Measurements from ENCODE around the gene NDUFA12.

Gene NDUFA12

GRCh38 chr12:95003213-95003920 is at the start of gene NDUFA12 (continued):
- TF ChIP-seq ZNF148 (tag by site-specific recombination; IDR thresholded peaks at IDR 0.05; ENCODE audit: borderline replicate concordance) (no peak), ZNF530 (tag by site-specific recombination; IDR thresholded peaks at IDR 0.05; ENCODE audit: low read depth) (no peak), ELK4 (IDR thresholded peaks at IDR 0.05; ENCODE audit: borderline replicate concordance, low read depth, low read length) (no peak), ZNF132 (tag by site-specific recombination; IDR thresholded peaks at IDR 0.05; ENCODE audit: borderline replicate concordance) (no peak), ZNF280C (tag by site-specific recombination; IDR thresholded peaks at IDR 0.05) (no peak), MYNN (tag by site-specific recombination; IDR thresholded peaks at IDR 0.05; ENCODE audit: borderline replicate concordance) (no peak), ZNF529 (tag by site-specific recombination; IDR thresholded peaks at IDR 0.05; ENCODE audit: insufficient replicate concordance) (no peak), FEZF1 (tag by site-specific recombination; IDR thresholded peaks at IDR 0.05) (no peak), ZFP69B (tag by site-specific recombination; IDR thresholded peaks at IDR 0.05) (no peak), ZNF48 (tag by site-specific recombination; IDR thresholded peaks at IDR 0.05) (no peak), ZNF514 (tag by site-specific recombination; IDR thresholded peaks at IDR 0.05) (no peak), ZBTB6 (tag by site-specific recombination; IDR thresholded peaks at IDR 0.05) (no peak), ZSCAN4 (tag by site-specific recombination; IDR thresholded peaks at IDR 0.05) (no peak), ZNF292 (tag by site-specific recombination; IDR thresholded peaks at IDR 0.05; ENCODE audit: borderline replicate concordance, low read depth) (no peak), ZNF354C (tag by site-specific recombination; IDR thresholded peaks at IDR 0.05; ENCODE audit: borderline replicate concordance, low read depth) (no peak), MEIS1 (CRISPR knock-in tag; IDR thresholded peaks at IDR 0.05; ENCODE audit: borderline replicate concordance) (no peak), ZNF221 (tag by site-specific recombination; IDR thresholded peaks at IDR 0.05; ENCODE audit: borderline replicate concordance) (no peak), ZNF510 (tag by site-specific recombination; IDR thresholded peaks at IDR 0.05; ENCODE audit: insufficient replicate concordance) (no peak), ZNF558 (tag by site-specific recombination; IDR thresholded peaks at IDR 0.05) (no peak; the same call in 1 of the 2 replicates), PATZ1 (tag by site-specific recombination; IDR thresholded peaks at IDR 0.05) (peak; percentile 25; the same call in 1 of the 2 replicates), YY2 (tag by site-specific recombination; IDR thresholded peaks at IDR 0.05) (peak; percentile 79), RBAK (tag by site-specific recombination; IDR thresholded peaks at IDR 0.05) (no peak), ZNF768 (tag by site-specific recombination; IDR thresholded peaks at IDR 0.05) (no peak), ZNF747 (tag by site-specific recombination; IDR thresholded peaks at IDR 0.05) (no peak), ZNF266 (tag by site-specific recombination; IDR thresholded peaks at IDR 0.05; ENCODE audit: low read depth) (no peak), ZNF362 (tag by site-specific recombination; IDR thresholded peaks at IDR 0.05) (0 out of 2 replicates have a peak, but pooled peaks have one; percentile 29), ZNF174 (tag by site-specific recombination; IDR thresholded peaks at IDR 0.05) (no peak), ZNF677 (tag by site-specific recombination; IDR thresholded peaks at IDR 0.05) (no peak)
